Hematopoietic multipotent progenitor cell treated with erythropoietin and hydrocortisone succinate and interleukin-3 and kit ligand, for 8 days (in vitro differentiated cells): ENCODE measurements around the gene NRXN3.
A peak's percentile ranks its signal among the peaks of the same experiment; 100 is the strongest.

Experiments used
- DNase-seq: peaks from one replicate; pipeline ENCODE4 v3.0.0-alpha.2; 2015

Gene NRXN3

DNA sequence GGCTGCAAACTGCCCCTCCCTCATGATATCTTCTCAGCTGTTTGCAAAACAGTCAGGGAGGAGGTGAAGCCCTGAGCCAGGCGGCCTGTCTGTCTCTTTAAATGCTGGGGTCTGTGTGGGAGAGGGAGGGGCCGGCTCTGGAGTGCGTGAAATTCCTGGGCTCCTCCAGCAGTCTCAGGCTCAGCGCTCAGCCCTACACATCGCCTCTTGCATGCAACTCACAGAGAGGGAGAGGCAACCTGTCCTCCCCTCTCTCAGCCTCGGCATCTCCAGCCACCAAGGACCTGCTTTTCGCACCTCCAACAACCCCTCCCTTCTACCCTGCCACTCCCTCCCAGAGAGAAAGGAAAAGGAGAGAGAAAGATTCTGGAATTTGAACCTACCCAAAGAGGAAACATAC is at the start of gene NRXN3:
NRXN3 (plus strand) TSS at position 171 of the 400 bp plus-strand sequence. CDS start 72,721 bp downstream, outside the sequence.
- no peak for DNase-seq

DNA sequence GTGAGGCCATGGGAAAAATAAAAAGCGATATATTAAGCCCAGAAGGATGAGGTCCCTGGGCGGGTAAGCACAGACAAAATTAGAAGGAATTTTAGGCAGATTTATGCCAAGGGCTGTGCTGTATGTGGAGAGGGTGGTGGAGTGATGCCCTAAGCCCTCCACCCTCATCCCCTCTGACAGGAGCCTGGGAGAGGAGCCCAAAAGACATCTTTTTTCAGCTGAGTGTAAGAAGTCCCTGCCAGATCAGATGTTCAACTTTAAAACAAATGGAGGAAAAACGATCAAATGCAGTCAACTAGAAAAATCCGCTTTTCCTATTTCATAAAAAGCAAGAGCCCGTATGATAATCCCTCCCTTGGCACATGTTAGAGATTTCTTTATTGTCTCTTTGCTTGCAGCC is 47.7 kb upstream of the NRXN3 start:
- DNase-seq = no peak

DNA sequence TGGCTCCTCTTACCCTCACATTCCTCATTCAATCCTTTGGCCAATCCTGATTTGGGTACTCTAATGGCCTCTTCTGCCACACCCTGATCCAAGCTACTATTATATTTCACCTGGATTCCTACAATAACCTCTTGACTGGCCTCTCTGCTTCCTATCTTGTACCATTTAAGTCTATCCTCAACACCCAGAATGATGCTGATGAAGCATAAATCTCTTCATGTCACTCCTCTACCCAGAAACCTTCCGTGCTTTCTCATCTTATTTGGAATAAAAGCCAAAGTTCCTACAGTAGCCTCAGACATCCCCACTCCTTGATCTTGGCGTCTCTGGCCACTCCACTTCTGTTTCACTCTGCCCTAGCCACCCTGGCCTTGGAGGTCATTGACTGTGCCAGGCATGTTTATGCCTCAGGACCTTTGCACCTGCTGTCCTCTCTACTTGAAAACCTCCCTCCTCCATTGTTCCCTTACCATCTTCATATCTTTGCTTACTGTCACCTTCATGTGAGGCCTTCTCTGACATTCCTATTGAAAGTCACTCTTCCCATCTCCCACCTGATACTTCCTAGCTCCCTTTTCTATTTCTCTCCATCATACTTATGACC is 46.4 kb upstream of the NRXN3 start:
- DNase-seq = no peak

DNA sequence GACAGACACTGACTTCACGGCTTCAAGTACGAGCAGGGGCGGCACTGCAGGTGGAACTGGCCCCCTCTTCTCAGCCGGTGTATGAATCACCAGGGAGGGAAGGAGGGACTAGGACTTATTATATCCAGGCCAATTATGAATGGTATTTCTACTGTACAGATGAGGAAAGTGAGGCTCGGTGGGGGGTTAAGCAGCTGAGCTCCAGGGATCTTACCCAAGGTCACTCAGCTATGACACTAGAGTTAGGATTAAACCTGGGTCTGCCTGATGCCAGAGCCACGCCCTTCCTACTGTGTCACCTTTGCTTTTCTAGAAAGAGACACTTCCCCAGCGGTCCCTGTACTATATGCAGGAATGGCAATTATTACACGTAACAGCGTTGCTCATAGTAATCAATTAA is 42.2 kb upstream of the NRXN3 start:
- no peak for DNase-seq

GRCh38 chr14:78129375-78129774 is 40.8 kb upstream of the NRXN3 start:
- no peak for DNase-seq

GRCh38 chr14:78130356-78130755 is 39.8 kb upstream of the NRXN3 start:
- no peak for DNase-seq

- DNase-seq = no peak
These were observed 39.0 kb upstream of the NRXN3 start for GRCh38 chr14:78131201-78131600.

GRCh38 chr14:78131616-78132015 is 38.6 kb upstream of the NRXN3 start:
- no peak for DNase-seq

DNA sequence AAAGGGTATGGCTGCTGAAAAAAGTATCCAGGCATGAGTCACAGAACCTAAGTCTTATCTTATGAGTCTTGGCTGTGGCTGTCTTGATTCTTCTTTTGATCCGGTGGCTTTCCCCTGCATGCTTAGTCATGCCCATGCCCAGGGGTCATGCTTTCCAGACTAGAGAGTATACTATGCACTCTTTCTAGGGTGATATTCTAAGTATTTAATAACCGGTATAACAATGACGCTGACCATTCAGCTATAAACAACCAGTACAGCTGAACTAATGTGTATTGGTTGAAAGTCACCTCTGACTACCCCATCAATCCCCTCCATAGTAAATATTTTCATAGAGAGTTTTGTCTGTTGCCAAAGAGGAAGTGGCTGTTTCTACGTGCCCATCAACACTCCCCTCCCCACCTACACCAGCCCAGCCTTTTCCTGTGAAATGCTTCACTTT is 34.7 kb upstream of the NRXN3 start:
- peak; percentile 77 for DNase-seq

DNA sequence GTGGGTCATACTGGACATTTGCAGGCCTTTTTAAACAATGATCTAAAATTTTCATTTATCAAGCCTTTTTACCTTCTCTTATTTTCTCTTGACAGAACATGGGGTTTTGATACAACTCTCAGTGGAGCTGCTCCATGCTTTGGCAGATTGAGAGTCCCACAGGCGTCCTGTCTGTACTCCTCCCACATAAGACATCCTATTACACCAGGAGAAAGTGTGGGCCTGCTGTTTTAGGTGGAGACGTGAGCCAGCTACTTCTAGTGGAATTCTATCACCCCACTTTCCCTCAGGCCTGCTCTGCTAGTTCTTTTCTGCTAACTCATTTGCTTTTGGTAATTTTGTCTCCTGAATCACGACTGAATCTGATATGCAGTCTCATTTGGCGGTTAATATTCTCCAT is 33.5 kb upstream of the NRXN3 start:
- no peak for DNase-seq

- no peak for DNase-seq
These were observed 28.6 kb upstream of the NRXN3 start for GRCh38 chr14:78141590-78141989.

GRCh38 chr14:78142998-78143397 is 27.2 kb upstream of the NRXN3 start:
- no peak for DNase-seq

DNA sequence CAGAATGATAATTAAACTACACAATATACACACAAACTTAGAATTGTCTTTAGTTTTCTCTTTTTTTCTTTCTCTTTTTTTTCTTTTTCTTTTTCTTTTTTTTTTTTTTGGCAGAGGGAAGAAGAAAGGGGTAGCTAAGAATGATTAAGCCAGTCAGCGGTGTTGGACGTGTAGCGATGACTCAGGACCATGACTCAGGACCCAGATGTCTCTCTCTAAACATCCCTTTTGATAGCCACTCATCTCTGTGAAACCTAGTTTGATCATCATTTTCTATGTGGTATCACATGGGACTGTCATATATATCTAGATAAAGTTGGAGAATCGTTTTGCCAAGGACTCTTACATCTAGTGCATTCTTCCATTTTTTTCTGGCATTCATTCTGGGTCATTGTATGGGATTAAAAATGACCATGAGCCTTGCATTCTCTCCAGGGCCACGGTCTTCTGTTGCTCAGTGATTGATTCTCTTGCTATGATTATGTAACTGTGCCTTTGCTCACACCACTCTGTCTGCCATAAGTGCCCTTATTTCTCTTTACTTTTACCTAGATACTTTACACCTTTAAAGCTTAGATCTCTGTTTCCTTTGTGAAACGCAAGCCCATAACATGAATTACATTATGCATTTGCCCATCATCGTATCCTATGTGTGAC is 26.6 kb upstream of the NRXN3 start:
- peak; percentile 19 for DNase-seq

GRCh38 chr14:78152201-78153063 is 17.7 kb upstream of the NRXN3 start:
- DNase-seq = no peak

- peak; percentile 51 for DNase-seq
These were observed 17.2 kb upstream of the NRXN3 start for GRCh38 chr14:78153064-78153341.

- DNase-seq = peak; percentile 40
These were observed 15.3 kb upstream of the NRXN3 start for GRCh38 chr14:78154827-78155226.

GRCh38 chr14:78156196-78156595 is 14.0 kb upstream of the NRXN3 start:
- no peak for DNase-seq

GRCh38 chr14:78157494-78158437 is 12.4 kb upstream of the NRXN3 start:
- DNase-seq = peak; percentile 9

- no peak for DNase-seq
These were observed 8.0 kb upstream of the NRXN3 start for GRCh38 chr14:78162202-78162601.

DNA sequence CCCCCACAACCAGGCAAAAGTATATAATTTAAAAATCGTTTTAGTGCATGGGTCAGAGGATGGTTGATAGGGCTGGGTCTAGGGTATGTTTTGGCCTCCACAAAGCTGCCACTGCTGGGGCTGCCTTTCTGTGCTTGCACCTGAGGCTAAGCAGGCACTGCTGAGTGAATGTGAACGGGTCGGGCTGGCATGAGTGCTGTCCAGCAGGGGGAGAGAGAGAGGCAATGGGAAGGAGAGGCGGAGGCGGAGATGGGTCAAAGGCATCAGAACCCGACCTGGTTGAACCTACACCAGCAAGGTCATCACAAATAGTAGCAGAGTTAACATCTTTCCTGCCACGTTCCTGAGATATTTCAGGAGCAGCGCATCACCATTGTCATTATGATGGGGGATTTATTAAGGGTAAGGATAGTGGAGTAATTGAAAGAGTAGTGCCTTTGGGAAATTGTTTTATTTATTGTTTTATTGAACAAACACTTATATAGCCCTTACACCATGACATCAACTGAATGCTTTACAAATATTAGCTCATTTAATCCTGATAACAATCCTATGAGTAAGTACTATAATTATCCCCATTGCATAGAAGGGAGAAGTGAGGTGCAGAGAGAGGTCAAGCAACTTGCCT is 5.8 kb upstream of the NRXN3 start:
- peak; percentile 55 for DNase-seq

DNA sequence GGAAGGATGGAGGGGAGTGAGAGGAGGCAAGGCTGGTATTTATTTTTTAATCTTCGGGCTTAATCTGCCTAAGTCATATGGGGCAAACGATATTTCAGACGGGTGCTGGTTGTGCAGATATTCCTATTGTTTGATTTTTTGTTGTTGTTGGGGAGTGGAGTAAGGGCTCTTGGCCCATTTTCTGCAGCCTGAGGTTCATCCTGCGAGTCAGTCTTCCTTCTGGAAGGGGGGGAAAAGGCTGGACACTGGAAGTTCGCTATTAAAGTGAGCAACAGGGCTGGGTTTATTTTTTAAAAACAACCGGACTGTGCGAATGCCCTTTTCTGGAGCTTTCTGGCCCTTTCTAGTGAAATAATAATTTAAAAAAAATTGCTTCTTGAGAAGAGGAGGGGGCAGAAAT is 2.3 kb downstream of the NRXN3 start:
- no peak for DNase-seq

GRCh38 chr14:78173346-78174035 is 3.3 kb downstream of the NRXN3 start:
- no peak for DNase-seq
